ENCODE measurements around the gene S100B. TPM values are rescaled to one million over a fixed set of nuclear protein-coding genes. Genes with fewer than 3 reads are reported as not detected.

Gene S100B
- total RNA-seq, 5 donors from 2014 or later (not counting 1 experiment from before 2014, with no cell fraction given): 0.49 to 11.4 (median 8.9) TPM

DNA sequence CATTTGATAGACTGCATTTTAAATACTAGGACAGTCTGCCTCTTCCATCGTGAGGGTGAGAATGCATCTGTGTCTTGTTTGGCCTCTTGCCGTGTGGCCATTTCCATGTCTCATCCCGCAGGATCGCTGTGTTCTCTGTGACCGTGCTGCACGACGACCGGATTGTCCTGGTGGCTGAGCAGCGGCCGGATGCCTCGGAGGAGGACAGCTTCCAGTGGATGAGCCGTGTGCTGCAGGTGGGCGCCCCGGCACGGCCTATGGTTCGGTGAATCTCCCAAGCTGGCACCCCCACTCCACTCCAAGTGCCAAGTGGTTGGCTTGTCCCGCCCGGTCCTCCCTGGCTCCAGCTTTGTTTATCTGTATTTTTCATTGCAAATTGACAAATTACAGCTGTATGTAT is 55.2 kb downstream of the S100B start:
- Histone ChIP-seq H3K4me3 (ENCODE audit: control insufficient read depth in 1 of 2, extremely low read depth in 1 of 2, low read length in 1 of 2) (no peak overlapping the region), H3K9me3 (no peaks in the 10 kb centered on the region), H3K27me3 (replicated peaks in 1 of 2; ENCODE audit: control insufficient read depth in 2 of 2, extremely low read depth in 1 of 2, insufficient read depth in 2 of 2, low read length in 1 of 2) (no peaks in the 10 kb centered on the region), H3K36me3 (ENCODE audit: control insufficient read depth in 2 of 2, extremely low read depth in 1 of 2, insufficient read depth in 1 of 2, low read length in 1 of 2) (peaks cover 0 to 41% of the 10 kb centered on the region in 2 donors), H3K27ac (ENCODE audit: low read length) (peak overlapping the region; percentile 85), H3K4me1 (ENCODE audit: control insufficient read depth in 1 of 2, extremely low read depth in 1 of 2, insufficient read depth in 2 of 2, low read length in 2 of 2) (peaks cover 54 to 62% of the 10 kb centered on the region in 2 experiments)
- peak overlapping the region in 1 of 3 donors; percentile 84 for H3K4me3 Mint-ChIP-seq
- POLR2A ChIA-PET: no interaction called here
- ATAC-seq (replicated peaks in 1 of 4): no peak
- no peaks in the 10 kb centered on the region for H3K27me3 Mint-ChIP-seq
- peaks cover 0 to 4% (median 4%) of the 10 kb centered on the region in 3 donors for H3K9me3 Mint-ChIP-seq
- H3K27ac Mint-ChIP-seq: peak overlapping the region; percentile 86 to 97
- DNase-seq: no peak
- peaks cover 73 to 75% (median 74%) of the 10 kb centered on the region in 3 donors for H3K4me1 Mint-ChIP-seq
- CTCF ChIA-PET: interaction anchor here in 1 of 2 donors (3.6 kb wide), 1 partner anchor 91 kb away, joined by 25 read pairs; no protein-coding TSS in a partner anchor
- peaks cover 53% of the 10 kb centered on the region for H3K36me3 Mint-ChIP-seq
- WGBS (ENCODE audit: insufficient coverage): 96% methylated on average over 9 of the region's 18 CpGs

Other genes with a start within 250 kb of the S100B start
- 100 to 1,000 TPM; 113 to 132 (median 128) TPM for gene DIP2A, start 146.2 kb downstream of the S100B start, total RNA-seq
- gene PRMT2, start 30.6 kb upstream of the S100B start, total RNA-seq: 100 to 1,000 TPM; 145 to 258 (median 205) TPM